Bronchial smooth muscle cell (primary cell): ENCODE measurements around the gene HNRNPA2B1. TPM values are rescaled to one million over a fixed set of nuclear protein-coding genes. Genes with fewer than 3 reads are reported as not detected.

Experiments
- total RNA-seq: library from RNA; depleted of rRNA; stranded (reverse); fragments of >200 nt; gene quantifications from 2 replicates; pipeline ENCODE4 v1.2.1, GENCODE V29; 2014

Gene HNRNPA2B1
- total RNA-seq, result 43.9 and 80.4 TPM in 2 replicates

GRCh38 chr7:26200444-26201246 is at the start of gene HNRNPA2B1:
Gene HNRNPA2B1, minus strand, starts transcription at chr7:26200746. Its CDS starts 169 bp downstream, at chr7:26200577.

GRCh38 chr7:26201247-26202018 is 887 bp upstream of the HNRNPA2B1 start, which contains the start of gene CBX3:
Gene CBX3, plus strand, starts transcription at chr7:26201745. Its CDS starts 1,254 bp downstream, at chr7:26202999.

GRCh38 chr7:26151953-26152781 is 48.4 kb downstream of the HNRNPA2B1 start, which contains the start of gene NFE2L3:
Gene NFE2L3, plus strand, starts transcription at chr7:26152198. Its CDS starts 301 bp downstream, at chr7:26152499.

Other genes with a start within 250 kb of the HNRNPA2B1 start
- 0.63 and 1.9 TPM in 2 replicates for gene NFE2L3, start 48.5 kb downstream of the HNRNPA2B1 start, total RNA-seq
- gene CBX3, start 999 bp upstream of the HNRNPA2B1 start, total RNA-seq, result 49.8 and 102 TPM in 2 replicates
- 0.09 TPM in 1 of 2 replicates, not detected in the other for gene SNX10, start 91.1 kb upstream of the HNRNPA2B1 start, total RNA-seq